Right hindlimb (tissue), 1 donor: ENCODE measurements around the gene KDM1A.

Experiments
- DNase-seq: peaks from one replicate; pipeline ENCODE4 v3.0.0-alpha.2; 2018

Gene KDM1A

GRCh38 chr1:23079025-23079424 lies 59.8 kb downstream of the KDM1A start:
- DNase-seq: no peak

- no peak for DNase-seq
Measured at GRCh38 chr1:23080885-23081284, 61.6 kb downstream of the KDM1A start.

GRCh38 chr1:23081376-23081775 lies 62.1 kb downstream of the KDM1A start:
- no peak for DNase-seq

- DNase-seq: no peak
Measured at GRCh38 chr1:23083714-23084480, 64.6 kb downstream of the KDM1A start.

GRCh38 chr1:23084880-23085279 lies 65.6 kb downstream of the KDM1A start:
- no peak for DNase-seq

GRCh38 chr1:23085696-23086095 lies 66.4 kb downstream of the KDM1A start:
- DNase-seq: no peak

GRCh38 chr1:23088027-23088426 lies 68.8 kb downstream of the KDM1A start:
- DNase-seq: no peak

GRCh38 chr1:23090056-23090455 lies 70.8 kb downstream of the KDM1A start:
- no peak for DNase-seq

GRCh38 chr1:23091545-23091944 lies 72.3 kb downstream of the KDM1A start:
- DNase-seq: no peak

GRCh38 chr1:23092447-23092846 lies 73.2 kb downstream of the KDM1A start:
- DNase-seq: no peak

GRCh38 chr1:23097316-23097715 lies 78.0 kb downstream of the KDM1A start:
- no peak for DNase-seq

- peak; percentile 67 for DNase-seq
Measured at GRCh38 chr1:23098463-23099170, 79.3 kb downstream of the KDM1A start.

- no peak for DNase-seq
Measured at GRCh38 chr1:23099171-23099536, 79.9 kb downstream of the KDM1A start.

- DNase-seq: no peak
Measured at GRCh38 chr1:23100074-23100748, 80.9 kb downstream of the KDM1A start.

GRCh38 chr1:23101101-23101827 lies 82.0 kb downstream of the KDM1A start:
- no peak for DNase-seq

- DNase-seq: no peak
Measured at GRCh38 chr1:23101887-23102286, 82.6 kb downstream of the KDM1A start.

GRCh38 chr1:23102289-23102688 lies 83.0 kb downstream of the KDM1A start:
- no peak for DNase-seq

GRCh38 chr1:23103001-23103889 lies 84.0 kb downstream of the KDM1A start:
- no peak for DNase-seq

- DNase-seq: no peak
Measured at GRCh38 chr1:23108918-23109533, 89.8 kb downstream of the KDM1A start.

GRCh38 chr1:23110391-23110790 lies 91.1 kb downstream of the KDM1A start:
- no peak for DNase-seq
